GM19324 (cell line): ENCODE measurements around the gene OR2W3.
A peak's percentile ranks its signal among the peaks of the same experiment; 100 is the strongest.

Experiments
- ATAC-seq: cut with Tn5 transposase; IDR thresholded peaks from one replicate; pipeline ENCODE4 v1.9.1; 2021; ENCODE audit warnings: mild to moderate bottlenecking, moderate library complexity; ENCODE audit not compliant: unreplicated experiment, low FRiP score

OR2W3 gene

GRCh38 chr1:247914941-247915662, 19.7 kb downstream of the OR2W3 start:
- ATAC-seq: no peak

GRCh38 chr1:247919952-247920351, 24.6 kb downstream of the OR2W3 start, which contains the start of gene OR2T8:
Gene OR2T8 (plus strand): TSS chr1:247920252. CDS start chr1:247921018, 766 bp downstream.
- no peak for ATAC-seq

GRCh38 chr1:247923941-247924340, 28.6 kb downstream of the OR2W3 start:
- ATAC-seq: no peak

- no peak for ATAC-seq
Observed at GRCh38 chr1:247924868-247925267, 29.5 kb downstream of the OR2W3 start, which contains the start of gene OR2AJ1. Gene OR2AJ1 (plus strand): TSS chr1:247924889. CDS start chr1:247933769, 8,880 bp downstream.

- no peak for ATAC-seq
Observed at GRCh38 chr1:247933989-247934388, 38.6 kb downstream of the OR2W3 start.

GRCh38 chr1:247935781-247936180, 40.4 kb downstream of the OR2W3 start:
- no peak for ATAC-seq

- ATAC-seq: no peak
Observed at GRCh38 chr1:247936415-247936814, 41.0 kb downstream of the OR2W3 start.

GRCh38 chr1:247936965-247937734, 41.8 kb downstream of the OR2W3 start:
- peak; percentile 96 for ATAC-seq

GRCh38 chr1:247942624-247943023, 47.2 kb downstream of the OR2W3 start:
- ATAC-seq: no peak
